NCI-H2171 (cell line): ENCODE measurements around the gene NDST4.

Experiments used
- DNase-seq: peaks from one replicate; lab custom pipeline; 2025; lab: John Stamatoyannopoulos, UW

Gene NDST4

DNA sequence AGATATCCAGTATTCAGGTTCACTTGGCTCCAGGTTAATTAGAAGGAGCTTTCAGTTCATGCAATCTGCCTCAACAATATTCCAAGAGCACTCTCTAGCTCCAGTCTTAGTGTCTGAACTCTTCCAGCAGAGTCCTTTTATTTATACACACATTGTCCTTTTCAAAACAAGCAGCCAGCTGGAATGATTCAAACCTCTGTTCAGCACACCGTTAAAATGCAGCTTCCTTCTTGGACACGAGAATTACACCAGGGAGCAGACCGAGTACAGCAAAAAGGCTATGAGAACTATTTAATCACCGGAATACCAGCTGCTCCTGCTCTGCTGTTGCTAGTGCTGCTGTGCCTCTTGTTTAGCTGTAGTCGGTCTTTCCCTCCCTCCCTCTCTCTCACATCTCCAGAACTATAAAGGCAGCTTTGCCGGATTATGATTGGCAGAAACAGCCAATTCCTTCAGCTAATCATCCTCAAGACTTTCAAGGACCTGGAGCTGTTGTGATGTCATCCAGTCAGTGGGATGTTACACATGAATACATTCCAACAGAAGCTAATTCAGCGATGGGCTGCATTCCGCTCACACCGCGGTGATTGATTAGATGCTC lies at the start of gene NDST4:
NDST4 (minus strand) TSS at position 115 of the 601 bp plus-strand sequence. CDS start 36,584 bp downstream, outside the sequence.
- DNase-seq: peak; percentile 52

DNA sequence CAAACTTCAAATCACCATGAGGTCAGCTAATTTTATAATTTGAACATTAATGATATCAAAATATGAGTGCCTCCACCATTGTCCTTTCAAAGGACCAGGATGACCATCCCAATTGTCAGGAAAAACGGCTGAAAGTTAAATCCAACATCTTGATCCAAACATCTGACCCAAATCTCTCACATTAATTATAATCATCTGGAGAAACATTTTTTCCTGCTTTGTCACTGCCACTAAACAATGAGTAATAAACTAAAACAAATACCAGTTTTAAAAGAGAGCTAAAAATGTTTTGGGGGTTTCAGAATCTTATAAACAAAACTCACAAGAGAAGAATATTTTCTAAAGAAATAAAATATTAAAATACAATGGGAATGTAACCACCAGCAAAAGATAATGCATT lies 45.7 kb upstream of the NDST4 start:
- DNase-seq: no peak

DNA sequence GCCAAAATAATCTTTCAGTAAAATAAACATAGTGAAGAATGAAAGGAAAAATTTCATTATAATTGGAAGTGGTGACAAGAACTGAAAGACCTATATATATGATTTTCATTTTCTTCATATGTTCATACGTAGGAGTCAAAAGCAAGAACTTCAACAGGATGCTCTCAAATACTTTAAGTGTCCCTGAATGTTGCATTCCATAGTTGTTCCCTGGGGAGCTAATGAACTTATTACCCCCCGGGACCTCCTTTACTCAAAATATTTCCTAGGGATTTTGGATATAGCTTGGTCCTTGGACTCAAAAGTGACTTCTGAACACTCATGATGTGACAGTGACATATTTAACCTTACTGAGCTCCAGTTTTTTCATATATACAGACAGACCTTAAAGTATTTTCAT lies 44.9 kb upstream of the NDST4 start:
- DNase-seq: no peak

DNA sequence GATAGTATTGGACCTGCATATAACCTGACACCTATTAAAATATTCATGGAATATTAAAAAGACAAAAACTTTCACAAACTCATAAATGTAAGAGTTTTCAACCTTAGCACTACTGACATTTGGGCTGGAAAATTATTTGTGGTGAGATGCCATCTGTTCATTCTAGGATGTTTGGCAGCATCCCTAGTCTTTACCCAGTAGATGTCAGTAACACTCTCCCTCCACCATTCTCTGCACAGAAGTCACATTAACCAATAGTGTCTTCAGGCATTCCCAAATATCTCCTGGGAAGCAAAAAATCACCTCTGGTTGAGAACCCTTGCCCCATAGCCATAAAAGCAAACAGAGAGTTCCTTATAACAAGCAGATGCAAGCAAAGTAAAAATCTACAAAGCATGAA lies 41.4 kb upstream of the NDST4 start:
- DNase-seq: peak; percentile 12

DNA sequence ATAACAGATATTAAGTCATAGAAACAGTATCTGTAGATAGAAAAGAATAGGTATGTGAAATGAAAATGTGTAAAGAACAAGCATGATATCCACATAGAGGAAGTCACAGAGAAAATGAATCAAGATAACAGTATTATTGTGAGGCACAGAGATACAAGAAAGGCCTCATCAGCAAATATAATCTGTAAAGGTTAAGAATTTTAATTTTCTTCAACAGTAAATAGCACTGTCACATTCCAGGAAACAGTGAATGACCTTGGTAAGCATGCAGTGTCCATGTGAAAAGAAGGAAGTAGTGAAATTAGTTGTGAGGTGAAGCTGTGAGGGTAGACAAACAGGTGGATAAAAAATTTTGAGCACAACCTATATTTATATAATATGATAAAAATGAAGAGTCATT lies 39.5 kb upstream of the NDST4 start:
- DNase-seq: no peak

DNA sequence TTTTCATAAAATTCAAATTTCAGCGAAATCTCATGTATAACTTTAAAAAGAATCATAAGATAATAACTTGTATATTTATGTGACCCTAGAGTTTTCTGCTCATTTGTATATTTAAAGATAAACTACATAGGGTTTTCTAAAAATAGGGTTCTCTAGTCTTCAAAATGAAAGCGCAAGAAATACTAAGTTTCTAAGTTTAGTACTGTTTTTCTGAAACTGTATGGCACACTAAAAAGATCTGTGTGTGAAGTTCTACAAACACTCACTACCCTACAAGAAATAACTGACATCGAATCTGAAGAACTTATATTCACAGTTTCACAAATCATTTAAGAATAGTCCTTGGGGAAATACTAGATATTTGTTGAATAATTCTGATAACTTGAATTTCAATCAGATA lies 38.7 kb upstream of the NDST4 start:
- DNase-seq: no peak

DNA sequence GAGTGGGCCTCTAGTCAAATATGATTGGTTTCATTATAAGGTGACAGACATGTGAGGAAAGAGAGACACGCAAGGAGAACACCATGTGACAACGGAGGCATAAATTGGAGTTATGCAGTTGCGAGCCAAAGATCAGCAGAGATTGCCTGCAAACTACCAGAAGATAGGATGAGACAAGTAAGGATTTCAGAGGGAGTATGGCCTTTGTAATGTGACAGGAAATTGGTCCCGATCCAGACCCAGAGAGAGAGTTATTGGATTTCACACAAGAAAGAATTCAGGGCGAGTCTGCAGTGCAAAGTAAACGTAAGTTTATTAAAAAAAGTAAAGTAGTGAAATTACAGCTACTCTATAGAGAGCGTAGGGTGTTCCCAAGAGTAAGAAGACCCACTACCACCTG lies 35.7 kb upstream of the NDST4 start:
- DNase-seq: no peak

DNA sequence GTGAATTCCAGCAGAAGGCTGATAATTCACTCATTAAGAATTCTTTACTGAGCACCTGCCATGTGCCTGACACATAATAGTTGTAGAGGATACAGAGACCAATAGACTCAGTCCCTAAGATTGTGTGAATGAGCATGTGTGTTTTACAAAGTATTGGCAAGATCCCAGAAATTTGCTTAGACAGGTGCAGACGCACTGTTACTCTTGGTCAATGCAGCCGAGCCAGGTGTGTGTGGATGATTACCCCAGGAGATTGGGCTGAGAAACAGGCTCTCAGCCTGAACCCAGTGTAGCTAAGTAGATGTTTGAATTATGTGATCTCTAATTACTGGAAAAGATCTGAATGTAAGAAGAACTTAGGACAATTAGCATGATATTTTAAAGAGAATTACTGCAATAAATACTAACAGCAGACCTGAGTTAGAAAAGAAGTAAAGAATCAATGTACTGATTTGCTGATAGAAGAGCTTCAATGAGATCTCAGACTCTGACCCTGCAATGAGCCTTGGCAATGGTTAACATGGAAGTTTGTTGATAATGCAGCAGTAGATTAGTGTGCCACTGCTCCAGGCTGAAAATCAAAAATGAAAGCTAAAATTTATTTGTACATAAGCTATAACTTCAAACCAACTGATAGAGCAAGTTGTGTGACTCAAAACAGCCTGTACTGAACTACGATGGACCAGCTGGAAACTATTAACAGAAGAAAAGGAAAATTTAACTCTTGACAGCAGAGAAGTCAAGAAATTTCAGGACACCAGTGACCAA lies 32.2 kb upstream of the NDST4 start:
- DNase-seq: peak; percentile 64

DNA sequence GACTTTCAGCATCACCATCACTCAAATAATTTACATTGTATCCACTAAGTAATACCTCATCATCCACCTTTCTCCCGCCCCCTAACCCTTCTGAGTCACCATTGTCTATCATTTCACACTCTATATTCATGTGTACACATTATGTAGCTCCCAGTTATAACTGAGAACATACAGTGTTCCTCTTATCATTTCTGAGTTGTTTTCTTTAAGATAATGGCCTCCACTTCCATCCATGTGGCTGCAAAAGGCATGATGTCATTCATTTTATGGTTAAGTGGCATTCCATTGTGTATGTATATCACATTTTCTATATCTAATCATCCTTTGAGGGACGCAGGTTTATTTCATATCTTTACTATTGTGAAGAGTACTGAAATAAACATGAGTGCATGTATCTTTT lies 14.6 kb upstream of the NDST4 start:
- no peak for DNase-seq

DNA sequence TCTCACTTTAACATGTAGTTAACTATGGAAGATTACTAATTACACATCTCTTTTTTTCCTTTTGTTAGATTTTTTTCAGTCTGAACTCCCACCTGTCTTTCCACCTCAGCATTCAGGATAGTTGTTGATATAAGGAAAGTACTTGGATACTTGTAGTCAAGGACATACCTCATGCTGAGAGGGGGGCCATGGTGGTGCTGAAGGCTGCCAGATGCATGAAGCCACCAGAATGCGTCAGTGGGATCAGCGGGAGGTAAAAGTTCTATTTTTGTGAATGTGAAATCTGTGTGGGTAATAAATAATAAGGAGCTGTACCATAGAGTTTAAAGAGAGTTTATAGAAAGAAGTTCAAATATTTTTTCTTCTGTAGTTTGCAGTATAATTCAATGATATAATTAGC lies 13.1 kb upstream of the NDST4 start:
- peak; percentile 22 for DNase-seq

DNA sequence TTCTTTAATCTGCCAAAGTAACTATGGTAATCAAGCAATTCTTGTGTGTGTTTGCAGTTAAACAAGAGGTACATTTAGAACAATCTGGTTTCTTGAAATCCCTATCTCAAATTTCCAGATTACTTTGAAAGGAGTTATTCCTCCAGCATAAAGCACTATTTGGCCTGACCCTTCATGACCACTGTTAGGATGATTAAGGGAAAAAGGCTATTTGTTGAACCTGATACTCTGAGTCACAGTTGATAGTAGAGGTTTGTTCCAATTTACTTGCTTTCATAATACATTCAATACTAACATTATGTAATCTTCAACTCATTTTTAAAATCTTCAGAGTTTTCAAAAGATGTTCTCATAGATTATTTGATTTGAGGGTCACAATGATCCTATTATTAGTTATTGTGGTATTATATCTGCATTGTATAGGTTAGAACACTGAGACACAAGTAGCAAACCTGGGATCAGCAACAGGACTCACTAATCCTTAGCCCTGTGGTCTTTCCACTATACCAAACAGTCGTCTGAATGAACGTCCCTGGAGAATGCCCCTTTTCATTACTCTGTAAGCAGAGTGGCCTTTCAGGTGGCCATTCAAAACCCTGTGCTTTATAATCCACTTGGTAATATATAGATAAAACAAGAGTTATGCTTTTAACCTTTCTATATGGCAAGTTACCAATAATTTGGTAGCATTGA lies 8.1 kb upstream of the NDST4 start:
- no peak for DNase-seq

DNA sequence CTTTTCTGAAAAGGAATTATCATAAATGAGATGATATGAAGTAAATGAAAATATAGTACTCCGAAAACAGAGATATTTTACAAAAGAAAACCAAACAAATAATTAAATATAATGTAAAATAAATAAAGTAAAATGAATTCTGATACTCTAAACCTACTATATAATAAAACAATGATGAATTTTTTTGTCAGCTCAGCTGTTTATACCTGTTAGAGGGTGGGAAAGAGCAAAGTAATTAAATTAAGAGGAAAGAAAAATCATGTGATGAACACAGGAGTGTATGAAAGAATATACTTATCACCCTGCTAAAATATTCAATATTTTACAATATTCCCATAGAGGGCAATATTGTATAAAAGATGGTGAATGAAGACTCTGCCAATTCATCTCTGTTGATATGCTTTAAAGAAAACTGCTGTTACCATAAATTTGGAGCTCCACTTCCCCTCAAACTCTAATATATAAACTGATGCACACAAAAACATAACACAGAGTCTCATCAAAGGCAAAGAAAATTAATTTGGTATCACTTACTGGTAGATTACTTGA lies 6.5 kb upstream of the NDST4 start:
- DNase-seq: no peak

DNA sequence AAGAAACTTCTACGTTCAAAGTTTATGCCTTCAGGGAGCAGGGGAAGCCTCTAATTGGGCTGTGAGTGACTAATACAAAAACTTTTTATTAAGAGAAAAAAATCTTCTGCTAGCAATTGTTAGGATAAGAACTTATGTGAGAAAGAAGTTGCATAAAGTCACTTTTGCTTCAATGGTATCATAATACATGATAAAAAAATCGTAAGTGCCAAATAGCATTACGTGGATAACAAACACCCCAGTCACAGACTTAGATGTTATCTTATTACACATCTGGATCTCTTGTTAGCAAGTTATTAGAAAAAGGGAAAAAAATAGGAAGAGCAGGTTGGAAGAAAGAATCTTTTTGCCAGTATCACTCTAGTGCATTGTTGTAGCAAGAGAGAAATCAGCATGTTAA lies 4.2 kb upstream of the NDST4 start:
- DNase-seq: no peak

DNA sequence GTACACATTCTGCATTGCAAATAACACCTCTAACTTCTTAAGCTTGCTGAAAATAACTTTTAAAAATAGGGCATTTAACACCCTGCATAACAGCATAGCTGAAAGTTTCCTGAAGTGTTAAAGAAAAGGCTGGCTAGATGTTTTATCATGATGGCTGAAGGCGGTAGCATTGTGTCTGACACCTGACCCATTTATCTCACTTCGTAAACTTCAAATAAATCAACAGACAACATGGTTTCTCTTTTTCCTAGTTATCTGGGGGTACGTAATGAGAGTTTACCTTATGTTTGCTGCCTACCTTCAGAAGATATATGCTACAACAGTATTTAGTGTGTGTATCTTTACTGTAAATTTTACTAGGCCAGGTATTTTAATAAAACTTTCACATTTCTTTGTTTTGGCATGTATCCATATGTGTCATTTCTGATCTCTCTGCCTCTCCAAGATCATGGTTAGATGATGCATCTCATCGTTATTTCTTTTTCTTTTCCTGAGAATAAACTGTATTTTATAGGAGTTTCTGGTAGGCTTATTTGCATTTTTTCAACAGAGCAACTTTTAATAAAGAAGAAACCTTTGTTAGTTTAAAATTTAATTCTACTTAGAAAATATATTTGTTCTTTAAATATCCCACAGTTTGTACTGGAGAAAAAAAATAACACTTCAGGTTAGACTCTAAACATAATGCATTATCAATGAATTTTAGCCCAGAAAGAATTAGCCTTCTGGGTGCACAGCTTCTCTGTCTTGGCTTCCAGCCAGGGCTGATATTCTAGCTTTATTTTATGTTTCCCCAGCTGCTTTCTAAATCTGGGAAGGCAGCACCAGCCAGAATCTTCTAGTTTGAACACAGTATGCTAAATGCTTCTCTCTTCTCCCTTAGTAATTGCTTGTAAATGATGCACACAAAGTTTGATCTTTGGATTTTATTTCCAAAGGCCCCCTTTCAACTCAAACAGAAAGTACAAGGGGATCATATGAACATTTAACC lies 2.9 kb downstream of the NDST4 start:
- peak; percentile 63 for DNase-seq

DNA sequence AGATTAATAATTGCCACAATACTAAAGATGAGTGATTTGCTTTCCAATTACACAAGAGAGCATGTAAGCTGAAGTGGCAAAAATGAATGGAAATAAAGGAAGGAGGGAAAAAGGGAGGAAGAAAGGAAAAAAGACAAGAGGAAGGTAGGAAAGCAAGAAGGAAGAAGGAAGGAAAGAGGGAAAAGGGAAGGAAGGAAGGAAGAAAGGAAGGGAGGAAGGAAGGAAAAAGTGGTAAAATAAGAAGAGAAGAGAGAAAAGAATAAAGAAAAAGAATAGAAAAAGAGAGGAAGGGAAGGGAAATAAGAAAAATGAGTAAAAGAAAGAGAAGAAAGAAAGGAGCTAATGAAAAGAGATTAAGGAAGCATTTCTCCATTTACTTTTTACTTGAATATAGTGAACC lies 4.6 kb downstream of the NDST4 start:
- DNase-seq: no peak

DNA sequence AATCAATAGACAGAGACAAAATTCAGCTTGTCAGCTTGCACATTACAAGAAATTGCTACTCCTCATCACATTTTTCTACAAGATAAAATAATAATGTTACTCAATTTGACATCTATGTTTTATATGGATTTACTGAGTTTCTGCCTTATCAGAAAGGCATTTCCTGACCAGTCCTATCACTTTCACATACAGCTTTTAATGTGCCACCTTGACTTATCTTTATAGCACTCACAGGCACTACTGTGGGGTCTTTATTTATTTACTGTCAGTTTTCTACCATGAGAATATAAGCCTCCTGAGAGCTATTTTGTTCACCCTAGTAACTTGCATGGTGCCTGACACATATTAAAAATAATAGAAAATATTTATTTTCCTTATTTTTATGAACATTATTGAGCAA lies 6.0 kb downstream of the NDST4 start:
- DNase-seq: no peak

DNA sequence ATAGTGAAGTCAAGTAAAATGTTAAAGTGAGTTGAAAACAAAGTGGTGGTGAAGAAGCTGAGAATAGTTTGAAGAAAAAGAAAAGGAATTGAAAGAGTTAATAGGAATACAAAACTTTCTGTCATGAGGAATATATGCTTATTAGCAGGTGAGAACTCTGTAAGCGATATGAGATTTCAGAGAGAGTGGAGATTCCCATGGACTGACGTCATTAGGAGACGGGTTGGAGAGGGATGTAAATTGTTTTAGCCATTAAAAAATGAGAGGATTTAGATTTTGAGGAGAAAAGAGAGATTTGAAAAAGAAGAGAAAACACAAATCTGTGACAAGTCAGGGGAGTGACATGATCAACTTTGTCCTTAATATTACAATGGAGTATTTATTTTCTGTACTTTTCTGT lies 11.7 kb downstream of the NDST4 start:
- no peak for DNase-seq

DNA sequence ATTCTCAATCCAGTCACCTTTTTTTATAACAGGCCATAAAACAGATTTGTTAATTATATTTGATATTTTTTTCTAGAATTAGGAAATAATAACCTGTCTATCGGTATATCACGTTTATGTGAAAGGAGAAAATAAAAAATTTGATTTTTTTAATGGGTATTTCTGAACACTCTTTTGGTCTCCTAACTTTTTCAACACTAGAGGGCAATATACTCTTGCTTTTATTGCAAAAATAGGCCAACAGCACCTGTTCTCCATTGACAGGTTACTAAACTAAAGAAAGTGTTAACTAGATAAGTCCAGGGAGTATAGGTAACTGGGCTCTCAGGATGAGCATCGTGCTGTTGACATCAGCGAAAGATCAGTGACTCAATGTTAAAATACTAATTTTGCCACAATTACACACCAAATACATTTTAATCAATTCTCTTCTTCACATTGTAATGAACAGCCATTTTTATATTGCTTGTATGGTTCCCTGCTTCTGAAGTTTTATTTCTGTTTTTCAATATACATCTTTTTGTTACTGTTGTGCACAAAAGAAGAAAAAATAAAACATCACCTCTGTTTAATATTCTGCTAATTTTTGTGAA lies 22.8 kb downstream of the NDST4 start:
- DNase-seq: peak; percentile 21

DNA sequence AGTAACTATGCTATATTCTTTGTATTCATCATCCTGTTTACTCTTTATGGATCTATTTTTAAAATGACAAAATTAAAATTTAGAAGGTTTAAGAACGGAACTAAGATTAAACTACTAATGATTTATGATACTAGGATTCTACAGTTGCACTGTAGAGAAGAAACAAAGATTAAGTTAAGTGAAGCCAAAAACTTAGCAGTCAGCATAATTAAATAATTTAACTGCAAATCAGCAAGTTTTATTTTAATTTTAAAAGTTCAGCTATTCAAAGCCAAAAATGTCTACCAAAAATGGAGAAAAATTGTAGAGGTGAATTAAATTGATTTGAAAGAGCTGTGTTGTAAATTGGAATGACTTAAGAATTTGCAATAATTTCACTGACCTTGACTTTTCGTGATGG lies 30.8 kb downstream of the NDST4 start:
- no peak for DNase-seq

DNA sequence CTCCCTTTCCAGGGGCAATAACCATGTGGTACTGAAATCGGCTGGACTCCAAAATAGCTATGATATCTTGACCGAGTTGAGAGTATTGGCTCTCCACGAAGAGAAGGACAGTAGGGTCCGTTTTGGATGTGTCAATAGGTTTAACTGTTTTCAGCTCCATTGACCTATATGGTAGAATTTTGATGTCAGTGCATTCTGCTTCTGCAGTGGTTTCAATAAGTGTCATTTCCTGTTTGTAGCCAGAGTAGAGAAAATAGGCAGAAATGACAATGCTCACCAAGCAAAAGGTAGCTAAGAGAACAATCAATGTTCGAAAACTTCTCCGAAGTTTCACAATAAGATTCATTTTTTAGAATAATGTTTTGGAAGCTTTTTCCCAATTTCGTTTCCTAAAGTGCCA lies 36.7 kb downstream of the NDST4 start:
- no peak for DNase-seq

DNA sequence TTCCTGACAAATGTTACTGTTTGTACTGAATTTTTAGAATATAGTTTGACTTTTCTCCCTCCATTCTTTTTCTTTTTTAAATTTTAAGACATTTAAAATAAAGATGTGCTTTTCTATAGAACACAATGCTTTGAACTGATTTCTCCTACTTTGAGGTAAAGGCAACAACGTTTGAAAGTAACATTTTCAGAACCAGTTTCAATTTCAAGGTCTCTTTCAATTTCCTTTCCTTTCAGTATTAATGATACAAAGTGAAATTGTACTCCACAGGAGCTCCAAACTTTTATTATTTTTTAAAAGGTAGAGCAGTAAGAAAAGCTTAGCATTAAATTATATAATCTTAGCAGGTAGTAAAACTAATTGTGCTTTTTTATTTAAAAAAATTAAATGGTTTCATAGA lies 54.9 kb downstream of the NDST4 start:
- no peak for DNase-seq
